B cell (primary cell): ENCODE measurements around the gene CBX8. TPM values are rescaled to one million over a fixed set of nuclear protein-coding genes. Genes with fewer than 3 reads are reported as not detected.

Experiments
- ATAC-seq: fragments of 200-7000 bp; cut with Tn5 transposase; one replicate; pipeline ENCODE4 v1.10.0; 2021; ENCODE audit warnings: low read depth, mild to moderate bottlenecking, moderate number of reproducible peaks, moderate library complexity
- CTCF ChIA-PET: fragments of 350-600 bp; sonication (Branson Sonifier 250); formaldehyde crosslinking; loops from one replicate; lab custom pipeline; 2021; ENCODE audit warnings: antibody characterized with exemption, inconsistent platforms; lab: Charles Lee
- POLR2A ChIA-PET: fragments of 350-600 bp; sonication (Branson Sonifier 250); formaldehyde crosslinking; loops from one replicate; lab custom pipeline; 2021; ENCODE audit warnings: antibody characterized with exemption; lab: Charles Lee
- DNase-seq: peaks from one replicate; pipeline ENCODE4 v3.0.0; 2013
- H2AFZ ChIP-seq: 2 replicates; pipeline ENCODE4 v1.6.1; 2012; ENCODE audit warnings: mild to moderate bottlenecking, low read depth, low read length; ENCODE audit not compliant: insufficient read depth, poor library complexity, severe bottlenecking
- H3K27ac ChIP-seq, 2 donors: 1 replicate in 1 of 2; 2 replicates in 1 of 2; pipeline ENCODE4 v1.5.1; 2012 to 2013; ENCODE audit warnings: low read length in 2 of 2, mild to moderate bottlenecking in 2 of 2, moderate library complexity in 1 of 2
- H3K27me3 ChIP-seq, 4 experiments: fragments of 200-600 bp in 1 of 4; sonication (generic) in 1 of 4; replicated peaks in 1 of 4; 1 replicate in 2 of 4; 2 replicates in 2 of 4; pipeline versions ENCODE4 v1.6.1 to v1.7.0; 2013 to 2016; ENCODE audit warnings: low read length in 3 of 4, mild to moderate bottlenecking in 2 of 4, mixed read lengths in 1 of 4, moderate library complexity in 1 of 4; ENCODE audit not compliant: insufficient read depth in 4 of 4, control insufficient read depth in 3 of 4; ENCODE audit errors: control extremely low read depth in 1 of 4
- H3K36me3 ChIP-seq, 2 experiments: replicated peaks in 1 of 2; 1 replicate in 1 of 2; 2 replicates in 1 of 2; pipeline versions ENCODE4 v1.6.1 to v1.7.1; 2013; ENCODE audit warnings: low read length in 1 of 2; ENCODE audit not compliant: insufficient read depth in 2 of 2, control insufficient read depth in 1 of 2; ENCODE audit errors: control extremely low read depth in 1 of 2, extremely low read depth in 1 of 2
- H3K4me1 ChIP-seq, 2 donors: fragments of 200-600 bp in 1 of 2; sonication (generic) in 1 of 2; 1 replicate in 1 of 2; 2 replicates in 1 of 2; pipeline versions ENCODE4 v1.5.1 to v1.6.1; 2013 to 2017; ENCODE audit warnings: low read length in 2 of 2; ENCODE audit not compliant: control insufficient read depth in 2 of 2, insufficient read depth in 2 of 2
- H3K4me2 ChIP-seq: replicated peaks from 2 replicates; pipeline ENCODE3; 2012; ENCODE audit warnings: mild to moderate bottlenecking, low read depth, low read length; ENCODE audit not compliant: poor library complexity, severe bottlenecking
- H3K4me3 ChIP-seq, 5 experiments: fragments of 200-600 bp in 1 of 5; sonication (generic) in 1 of 5; 1 replicate in 3 of 5; 2 replicates in 2 of 5; pipeline versions ENCODE4 v1.5.1 to v1.7.0; 2011 to 2016; ENCODE audit warnings: low read length in 4 of 5, mild to moderate bottlenecking in 4 of 5, low read depth in 2 of 5, control low read depth in 1 of 5, moderate library complexity in 1 of 5; ENCODE audit not compliant: insufficient read depth in 1 of 5; ENCODE audit errors: control extremely low read depth in 1 of 5, extremely low read depth in 1 of 5
- H3K79me2 ChIP-seq: fragments of 200-600 bp; sonication (generic); one replicate; pipeline ENCODE4 v1.6.0; 2016; ENCODE audit warnings: low read length; ENCODE audit not compliant: control insufficient read depth, insufficient read depth
- H3K9ac ChIP-seq: fragments of 200-600 bp; sonication (generic); 2 replicates; pipeline ENCODE4 v1.6.1; 2017; ENCODE audit warnings: mild to moderate bottlenecking, low read length, moderate library complexity
- H3K9me3 ChIP-seq, 3 donors: one replicate each; pipeline versions ENCODE4 v1.6.1 to v1.7.1; 2013; ENCODE audit warnings: low read length in 2 of 3; ENCODE audit not compliant: control insufficient read depth in 2 of 3, insufficient read depth in 1 of 3; ENCODE audit errors: control extremely low read depth in 1 of 3
- H4K20me1 ChIP-seq: 2 replicates; pipeline ENCODE4 v1.6.0; 2012; ENCODE audit warnings: mild to moderate bottlenecking, low read length; ENCODE audit not compliant: insufficient read depth, control insufficient read depth, poor library complexity, severe bottlenecking
- H3K27ac Mint-ChIP-seq: one replicate; pipeline ENCODE4 v1.8.0; 2021; ENCODE audit warnings: mixed read lengths
- H3K27me3 Mint-ChIP-seq: one replicate; pipeline ENCODE4 v1.8.0; 2021; ENCODE audit warnings: mixed read lengths
- H3K4me1 Mint-ChIP-seq: one replicate; pipeline ENCODE4 v1.8.0; 2021; ENCODE audit warnings: mixed read lengths
- H3K4me3 Mint-ChIP-seq: one replicate; pipeline ENCODE4 v1.8.0; 2021; ENCODE audit warnings: mixed read lengths
- H3K9me3 Mint-ChIP-seq: one replicate; pipeline ENCODE4 v1.8.0; 2022; ENCODE audit warnings: mixed read lengths; ENCODE audit not compliant: insufficient read depth
- EZH2 ChIP-seq: IDR thresholded peaks from 2 replicates; pipeline ENCODE4 v1.6.1; 2012; ENCODE audit warnings: borderline replicate concordance, low read depth, mild to moderate bottlenecking, moderate library complexity, low read length; ENCODE audit not compliant: insufficient read depth, poor library complexity, severe bottlenecking
- WGBS: methylation state at CpG from one replicate; pipeline ENCODE4 v1.1.5; 2013; ENCODE audit warnings: missing lambda C conversion rate; ENCODE audit not compliant: insufficient coverage; 5-methylcytosine and 5-hydroxymethylcytosine counted together
- intact Hi-C: fragments of 100-400 bp; cut with micrococcal nuclease; formaldehyde crosslinking; loops from one replicate; pipeline ENCODE4 v1.10.0; 2022
- polyA plus RNA-seq: library from polyadenylated mRNA; depleted of rRNA; stranded (reverse); fragments of >200 nt; gene quantifications from 2 replicates; pipeline ENCODE4 v1.2.3, GENCODE V29; 2012
- total RNA-seq, 2 donors: library from RNA; stranded (reverse); fragments of 120-200 nt in 1 of 2; gene quantifications; 1 replicate in 1 of 2; 2 replicates in 1 of 2; pipeline versions ENCODE4 v1.2.3 to v1.2.4, GENCODE V29; 2013 to 2022
- TF ChIP-seq, protein P1 (sequence below): fragments of 200-600 bp; IDR thresholded peaks from one replicate; pipeline ENCODE4 v1.8.0; 2022; ENCODE audit warnings: antibody characterized with exemption, mild to moderate bottlenecking

Gene CBX8
- total and polyA plus RNA-seq, 2 donors (not counting 1 experiment from before 2014, with no cell fraction given), result 0.31 to 6.8 TPM

DNA sequence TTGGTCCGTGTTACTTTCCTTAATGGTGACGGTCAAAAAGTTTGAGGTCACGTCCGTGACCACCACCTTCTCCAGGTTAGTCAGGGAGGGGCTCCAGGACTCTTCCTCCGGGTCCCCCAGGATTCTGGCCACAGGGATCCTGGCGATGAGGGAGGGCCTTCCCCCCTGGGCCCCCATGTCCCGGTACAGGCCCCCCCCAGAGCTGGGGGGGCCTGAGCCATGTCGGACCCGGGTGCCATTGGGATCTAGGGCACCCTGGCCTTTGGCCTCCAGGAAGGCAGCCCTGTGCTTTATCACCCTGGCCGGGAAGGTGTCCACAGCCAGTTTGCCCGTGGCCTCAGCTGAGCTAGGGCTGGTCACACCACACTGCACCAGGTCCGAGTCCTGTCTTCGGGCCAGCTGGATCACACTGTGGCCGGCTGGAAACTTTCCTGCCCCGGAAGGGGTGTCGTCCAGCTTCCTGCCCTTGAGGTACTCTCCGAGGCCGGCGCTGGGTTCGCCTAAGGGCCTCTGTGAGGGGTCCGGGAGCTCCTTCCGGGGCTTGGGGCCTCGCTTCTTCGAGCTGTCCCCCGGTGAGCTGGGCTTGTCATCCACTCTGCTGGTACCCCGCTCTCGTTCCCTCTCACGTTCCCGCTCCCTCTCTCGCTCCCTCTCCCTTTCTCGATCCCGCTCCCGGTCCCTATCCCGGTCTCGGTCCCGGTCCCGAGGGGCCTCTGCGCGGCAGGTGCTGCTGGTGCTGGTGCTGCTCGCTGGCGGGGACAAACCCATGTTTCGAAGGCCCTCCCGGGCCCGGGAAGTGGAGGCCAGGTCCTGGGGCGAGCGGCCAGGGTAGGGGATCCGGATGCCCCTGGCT, 2.0 kb downstream of the CBX8 start:
- no peaks in the 10 kb centered on the region for H3K9me3 Mint-ChIP-seq
- no peak overlapping the region for H3K4me3 Mint-ChIP-seq
- no peak overlapping the region for H3K4me3 ChIP-seq
- no peak overlapping the region for H3K27ac Mint-ChIP-seq
- peaks cover 41% of the 10 kb centered on the region for H4K20me1 ChIP-seq
- H3K27me3 ChIP-seq, result peaks cover 0 to 61% (median 48%) of the 10 kb centered on the region in 4 experiments
- no peak overlapping the region for H3K27ac ChIP-seq
- H3K36me3 ChIP-seq, result peaks cover 0 to 7% of the 10 kb centered on the region in 2 experiments
- ATAC-seq (no peak), DNase-seq (no peak)
- H3K27me3 Mint-ChIP-seq, result peaks cover 30% of the 10 kb centered on the region
- TF ChIP-seq EZH2, result no peak
- TF ChIP-seq, protein P1, sequence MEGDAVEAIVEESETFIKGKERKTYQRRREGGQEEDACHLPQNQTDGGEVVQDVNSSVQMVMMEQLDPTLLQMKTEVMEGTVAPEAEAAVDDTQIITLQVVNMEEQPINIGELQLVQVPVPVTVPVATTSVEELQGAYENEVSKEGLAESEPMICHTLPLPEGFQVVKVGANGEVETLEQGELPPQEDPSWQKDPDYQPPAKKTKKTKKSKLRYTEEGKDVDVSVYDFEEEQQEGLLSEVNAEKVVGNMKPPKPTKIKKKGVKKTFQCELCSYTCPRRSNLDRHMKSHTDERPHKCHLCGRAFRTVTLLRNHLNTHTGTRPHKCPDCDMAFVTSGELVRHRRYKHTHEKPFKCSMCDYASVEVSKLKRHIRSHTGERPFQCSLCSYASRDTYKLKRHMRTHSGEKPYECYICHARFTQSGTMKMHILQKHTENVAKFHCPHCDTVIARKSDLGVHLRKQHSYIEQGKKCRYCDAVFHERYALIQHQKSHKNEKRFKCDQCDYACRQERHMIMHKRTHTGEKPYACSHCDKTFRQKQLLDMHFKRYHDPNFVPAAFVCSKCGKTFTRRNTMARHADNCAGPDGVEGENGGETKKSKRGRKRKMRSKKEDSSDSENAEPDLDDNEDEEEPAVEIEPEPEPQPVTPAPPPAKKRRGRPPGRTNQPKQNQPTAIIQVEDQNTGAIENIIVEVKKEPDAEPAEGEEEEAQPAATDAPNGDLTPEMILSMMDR, result no peak
- CTCF ChIA-PET, result interaction anchor here (0.6 to 2.2 kb wide), 4 partner anchors 14 to 176 kb away, joined by 3 to 7 read pairs (median 3); no protein-coding TSS in a partner anchor
- no peak overlapping the region for H3K9ac ChIP-seq
- peaks cover 50 to 53% of the 10 kb centered on the region in 2 donors for H3K4me1 ChIP-seq
- POLR2A ChIA-PET, result interaction anchor here (1.4 kb wide), 2 partner anchors 9 to 44 kb away, joined by 4 to 5 read pairs; partner anchors contain the start of gene CBX4
- intact Hi-C loops, result loop anchor here (5.0 kb wide), 2 partner anchors 1602 to 1717 kb away; partner anchors contain the start of genes ACTG1 and BAHCC1
- H3K79me2 ChIP-seq, result peaks cover 4% of the 10 kb centered on the region
- H3K9me3 ChIP-seq, result peaks cover 0 to 60% (median 12%) of the 10 kb centered on the region in 3 donors
- no peak overlapping the region for H2AFZ ChIP-seq
- WGBS, result 97% methylated on average over 47 of the region's 47 CpGs
- no peak overlapping the region for H3K4me2 ChIP-seq
- H3K4me1 Mint-ChIP-seq, result peaks cover 36% of the 10 kb centered on the region

DNA sequence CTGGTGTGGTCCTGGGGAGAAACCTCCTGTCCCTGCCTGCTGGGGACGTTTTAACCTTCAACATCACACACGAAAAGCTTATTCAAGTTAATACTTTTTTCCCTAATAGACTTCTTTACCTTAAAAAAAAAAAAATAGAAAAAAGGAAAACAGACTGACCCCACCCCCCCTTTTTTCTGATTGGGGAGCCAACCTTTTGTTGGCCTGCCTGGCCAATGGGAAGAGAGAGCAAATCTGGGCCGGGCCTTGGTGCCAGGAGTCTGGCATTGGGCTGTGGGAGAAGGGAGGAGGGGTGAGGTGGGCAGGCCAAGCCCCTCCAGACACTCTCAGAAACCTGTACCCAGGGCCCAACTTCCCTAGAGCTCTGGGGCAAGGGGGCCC, 3.0 kb downstream of the CBX8 start:
- Mint-ChIP-seq H3K4me1 (peaks cover 33% of the 10 kb centered on the region), H3K4me3 (no peak overlapping the region), H3K27me3 (peaks cover 27% of the 10 kb centered on the region), H3K27ac (no peak overlapping the region), H3K9me3 (no peaks in the 10 kb centered on the region)
- Histone ChIP-seq H4K20me1 (peaks cover 32% of the 10 kb centered on the region), H3K27ac (no peak overlapping the region), H3K9ac (no peak overlapping the region), H3K9me3 (peaks cover 0 to 56% (median 2%) of the 10 kb centered on the region in 3 donors), H3K4me3 (no peak overlapping the region), H3K36me3 (peaks cover 0 to 7% of the 10 kb centered on the region in 2 experiments), H2AFZ (no peak overlapping the region), H3K27me3 (peaks cover 0 to 61% (median 46%) of the 10 kb centered on the region in 4 experiments), H3K4me2 (no peak overlapping the region), H3K4me1 (peaks cover 48 to 50% of the 10 kb centered on the region in 2 donors), H3K79me2 (peaks cover 4% of the 10 kb centered on the region)
- POLR2A ChIA-PET, result no interaction called here
- TF ChIP-seq, protein P1, result no peak
- TF ChIP-seq EZH2, result no peak
- CTCF ChIA-PET, result interaction anchor here (2.2 kb wide), 1 partner anchor 50 kb away, joined by 7 read pairs; no protein-coding TSS in a partner anchor
- WGBS, result no CpG with 5 or more reads among the region's 3 CpGs
- intact Hi-C loops, result no loop called here
- DNase-seq (no peak), ATAC-seq (no peak)
